Sigmoid colon (tissue), 7 donors: Measurements from ENCODE around the gene SMARCA2. TPM values are rescaled to one million over a fixed set of nuclear protein-coding genes. Genes with fewer than 3 reads are reported as not detected.
A peak's percentile ranks its signal among the peaks of the same experiment; 100 is the strongest.

Experiments
- DNase-seq: peaks from one replicate; pipeline ENCODE4 v3.0.0-alpha.2; 2019
- H3K27ac ChIP-seq, 4 donors: fragments of 200-600 bp; sonication (generic); one replicate each; pipeline ENCODE4 v1.5.1; 2016 to 2019; ENCODE audit warnings: mild to moderate bottlenecking in 1 of 4
- H3K27me3 ChIP-seq, 3 donors: fragments of 200-600 bp; sonication (generic); one replicate each; pipeline ENCODE4 v1.5.1; 2019; ENCODE audit warnings: mild to moderate bottlenecking in 1 of 3
- H3K36me3 ChIP-seq, 4 donors: fragments of 200-600 bp; sonication (generic); one replicate each; pipeline ENCODE4 v1.5.1; 2016 to 2019
- H3K4me1 ChIP-seq, 4 donors: fragments of 200-600 bp; sonication (generic); one replicate each; pipeline ENCODE4 v1.5.1; 2017 to 2019
- H3K4me3 ChIP-seq, 4 donors: fragments of 200-600 bp; sonication (generic); one replicate each; pipeline ENCODE4 v1.5.1; 2017 to 2019; ENCODE audit warnings: mild to moderate bottlenecking in 2 of 4, moderate library complexity in 1 of 4
- H3K9me3 ChIP-seq, 4 donors: fragments of 200-600 bp in 3 of 4; sonication (generic) in 3 of 4; one replicate each; pipeline versions ENCODE4 v1.5.1 to v1.6.1; 2013 to 2019
- EP300 ChIP-seq, 4 donors: sonication (generic); formaldehyde crosslinking; IDR thresholded peaks; one replicate each; pipeline ENCODE4 v1.6.1; 2017; ENCODE audit warnings: antibody characterized with exemption in 4 of 4
- POLR2A ChIP-seq, 2 donors: fragments of 450-650 bp; IDR thresholded peaks; one replicate each; pipeline ENCODE4 v1.6.1; 2016; ENCODE audit warnings: antibody characterized with exemption in 2 of 2, mild to moderate bottlenecking in 2 of 2, moderate library complexity in 2 of 2
- POLR2AphosphoS5 ChIP-seq, 4 donors: sonication (generic); formaldehyde crosslinking; IDR thresholded peaks; one replicate each; pipeline ENCODE4 v1.6.1; 2017; ENCODE audit warnings: antibody characterized with exemption in 4 of 4
- WGBS, 2 donors: extraction: QIAGEN DNeasy Blood & Tissue Kit; methylation state at CpG; one replicate each; pipeline ENCODE4 v1.1.7; 2013; 5-methylcytosine and 5-hydroxymethylcytosine counted together
- intact Hi-C: fragments of 100-400 bp; cut with DNase I; formaldehyde crosslinking; loops from one replicate; pipeline ENCODE4 v1.15.1; 2023
- polyA plus RNA-seq, 3 donors: library from polyadenylated mRNA; stranded (reverse); fragments of 200-250 nt; gene quantifications; one replicate each; pipeline ENCODE4 v1.2.3, GENCODE V29; 2013
- total RNA-seq, 4 donors: library from RNA; depleted of rRNA; stranded (reverse); fragments of >200 nt; gene quantifications; one replicate each; pipeline ENCODE4 v1.1.0, GENCODE V29; 2016
- TF ChIP-seq, protein P1 (sequence below), 4 experiments: fragments of 450-650 bp in 3 of 4; fragments of 200-600 bp in 1 of 4; IDR thresholded peaks; one replicate each; pipeline ENCODE4 v1.5.1; 2016 to 2019; ENCODE audit warnings: antibody characterized with exemption in 4 of 4, mild to moderate bottlenecking in 3 of 4, moderate library complexity in 2 of 4
- donor health status: healthy with polysubstance abuse.
- donor health status: Bipolar disorder and iron deficiency.
- donor health status: healthy.

SMARCA2 gene
- total and polyA plus RNA-seq, 7 donors, result 32.1 to 209 (median 75.0) TPM

DNA sequence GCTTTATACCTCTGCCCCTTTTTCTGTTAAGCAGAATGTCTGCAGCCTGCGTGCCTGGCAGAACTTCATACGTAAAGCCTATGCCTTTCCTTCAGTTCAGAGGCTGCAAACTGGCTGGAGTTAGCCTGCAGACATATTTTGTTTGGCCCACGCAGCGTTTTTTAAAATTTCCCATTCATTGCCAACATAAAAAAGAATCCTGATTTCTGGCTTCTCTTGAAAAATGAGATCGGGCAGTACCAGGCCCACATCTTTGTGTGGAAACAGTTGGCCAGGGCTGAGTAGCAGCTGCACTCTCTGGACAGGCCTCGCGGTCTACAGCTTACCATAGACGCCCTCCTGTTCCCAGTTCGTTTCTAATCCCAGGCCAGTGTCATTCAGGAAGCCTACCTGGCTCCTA lies 104.4 kb downstream of the SMARCA2 start:
- Histone ChIP-seq H3K4me3 (no peak overlapping the region), H3K36me3 (peaks cover 0 to 85% (median 10%) of the 10 kb centered on the region in 4 donors), H3K27ac (no peak overlapping the region), H3K9me3 (no peaks in the 10 kb centered on the region), H3K27me3 (no peaks in the 10 kb centered on the region), H3K4me1 (peaks cover 0 to 22% (median 10%) of the 10 kb centered on the region in 4 donors)
- intact Hi-C loops, result no loop called here
- DNase-seq, result no peak
- TF ChIP-seq, protein P1, sequence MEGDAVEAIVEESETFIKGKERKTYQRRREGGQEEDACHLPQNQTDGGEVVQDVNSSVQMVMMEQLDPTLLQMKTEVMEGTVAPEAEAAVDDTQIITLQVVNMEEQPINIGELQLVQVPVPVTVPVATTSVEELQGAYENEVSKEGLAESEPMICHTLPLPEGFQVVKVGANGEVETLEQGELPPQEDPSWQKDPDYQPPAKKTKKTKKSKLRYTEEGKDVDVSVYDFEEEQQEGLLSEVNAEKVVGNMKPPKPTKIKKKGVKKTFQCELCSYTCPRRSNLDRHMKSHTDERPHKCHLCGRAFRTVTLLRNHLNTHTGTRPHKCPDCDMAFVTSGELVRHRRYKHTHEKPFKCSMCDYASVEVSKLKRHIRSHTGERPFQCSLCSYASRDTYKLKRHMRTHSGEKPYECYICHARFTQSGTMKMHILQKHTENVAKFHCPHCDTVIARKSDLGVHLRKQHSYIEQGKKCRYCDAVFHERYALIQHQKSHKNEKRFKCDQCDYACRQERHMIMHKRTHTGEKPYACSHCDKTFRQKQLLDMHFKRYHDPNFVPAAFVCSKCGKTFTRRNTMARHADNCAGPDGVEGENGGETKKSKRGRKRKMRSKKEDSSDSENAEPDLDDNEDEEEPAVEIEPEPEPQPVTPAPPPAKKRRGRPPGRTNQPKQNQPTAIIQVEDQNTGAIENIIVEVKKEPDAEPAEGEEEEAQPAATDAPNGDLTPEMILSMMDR (IDR thresholded peaks at IDR 0.05), result no peak
- TF ChIP-seq EP300 (IDR thresholded peaks at IDR 0.05), result no peak
- TF ChIP-seq POLR2AphosphoS5 (IDR thresholded peaks at IDR 0.05), result no peak
- no peak for TF ChIP-seq POLR2A (IDR thresholded peaks at IDR 0.05)
- WGBS, 2 donors, result 94 to 97% methylated on average over 9 of the region's 9 CpGs

DNA sequence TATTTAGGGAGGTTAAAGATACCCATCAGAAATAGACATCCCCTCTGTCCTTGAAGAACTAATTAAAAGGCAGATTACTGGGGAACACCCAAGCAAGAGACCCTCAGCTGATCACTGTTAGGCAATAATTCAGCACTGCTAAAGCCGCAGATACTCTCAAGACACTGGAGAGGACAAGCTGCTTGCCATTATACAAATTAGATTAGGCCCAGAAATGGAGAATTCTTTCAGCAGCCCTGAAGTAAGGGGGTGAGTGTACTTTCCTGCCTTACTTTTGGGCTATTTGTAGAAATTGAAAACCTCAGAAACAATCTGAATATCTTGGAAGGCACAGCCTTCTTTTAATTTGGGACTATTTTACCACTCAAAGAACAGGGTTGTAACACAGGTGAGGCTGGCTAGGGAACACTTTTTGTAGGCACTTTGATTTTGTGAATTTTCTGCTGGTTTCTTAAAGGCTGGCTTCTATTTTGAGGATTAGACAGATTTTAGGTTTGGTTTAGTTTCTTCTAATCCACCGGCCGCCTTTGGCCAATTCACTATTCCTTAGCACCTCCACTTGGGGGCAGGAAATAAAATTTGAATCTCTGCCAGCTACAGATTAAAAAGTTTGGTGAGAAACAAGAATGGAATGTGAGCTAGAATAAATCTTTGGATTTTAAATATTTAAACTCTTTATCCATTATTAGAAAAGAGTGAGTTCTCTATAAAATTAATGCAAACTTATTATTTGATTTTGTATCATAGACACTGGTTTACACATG lies 106.0 kb downstream of the SMARCA2 start:
- H3K36me3 ChIP-seq, result peaks cover 0 to 76% (median 8%) of the 10 kb centered on the region in 4 donors
- H3K4me3 ChIP-seq, result no peak overlapping the region
- H3K27ac ChIP-seq, result peak overlapping the region in 2 of 4 donors; percentile 37 to 50
- intact Hi-C loops, result loop anchor here (10.0 kb wide), 1 partner anchor 694 kb away; no protein-coding TSS in a partner anchor
- no peaks in the 10 kb centered on the region for H3K9me3 ChIP-seq
- 84 to 88% methylated on average over 3 of the region's 3 CpGs for WGBS, 2 donors
- no peak for DNase-seq
- no peak for TF ChIP-seq EP300 (IDR thresholded peaks at IDR 0.05)
- TF ChIP-seq, protein P1 (IDR thresholded peaks at IDR 0.05), result no peak
- no peak for TF ChIP-seq POLR2AphosphoS5 (IDR thresholded peaks at IDR 0.05)
- TF ChIP-seq POLR2A (IDR thresholded peaks at IDR 0.05), result no peak
- H3K27me3 ChIP-seq, result no peaks in the 10 kb centered on the region
- peaks cover 0 to 33% (median 21%) of the 10 kb centered on the region in 4 donors for H3K4me1 ChIP-seq

DNA sequence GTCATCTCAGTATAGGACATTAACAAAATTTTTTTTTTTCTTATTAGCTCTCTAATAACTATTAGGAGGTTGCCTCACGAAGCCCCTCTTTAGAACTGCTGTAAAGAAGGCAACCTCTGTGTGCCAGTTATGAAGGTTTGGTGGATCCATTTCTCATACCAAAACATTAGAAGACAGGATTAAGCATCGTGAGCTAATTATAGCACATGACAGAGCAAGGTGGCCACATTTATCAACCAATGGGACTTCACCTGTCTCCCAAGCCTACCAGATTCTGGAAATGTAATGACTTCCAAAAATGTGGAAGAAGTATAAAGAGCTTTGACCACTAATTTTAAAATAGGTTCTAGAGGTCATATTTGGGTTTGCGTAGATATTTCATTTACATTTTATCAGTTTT lies 107.2 kb downstream of the SMARCA2 start:
- no peak for DNase-seq
- H3K27me3 ChIP-seq, result no peaks in the 10 kb centered on the region
- H3K36me3 ChIP-seq, result peaks cover 0 to 64% (median 6%) of the 10 kb centered on the region in 4 donors
- TF ChIP-seq, protein P1 (IDR thresholded peaks at IDR 0.05), result no peak
- TF ChIP-seq EP300 (IDR thresholded peaks at IDR 0.05), result no peak
- TF ChIP-seq POLR2AphosphoS5 (IDR thresholded peaks at IDR 0.05), result no peak
- no peak for TF ChIP-seq POLR2A (IDR thresholded peaks at IDR 0.05)
- H3K4me3 ChIP-seq, result no peak overlapping the region
- H3K27ac ChIP-seq, result no peak overlapping the region
- peaks cover 0 to 45% (median 33%) of the 10 kb centered on the region in 4 donors for H3K4me1 ChIP-seq
- 82 to 98% methylated on average over 3 of the region's 3 CpGs for WGBS, 2 donors
- intact Hi-C loops, result loop anchor here (10.0 kb wide), 1 partner anchor 693 kb away; no protein-coding TSS in a partner anchor
- H3K9me3 ChIP-seq, result no peaks in the 10 kb centered on the region

DNA sequence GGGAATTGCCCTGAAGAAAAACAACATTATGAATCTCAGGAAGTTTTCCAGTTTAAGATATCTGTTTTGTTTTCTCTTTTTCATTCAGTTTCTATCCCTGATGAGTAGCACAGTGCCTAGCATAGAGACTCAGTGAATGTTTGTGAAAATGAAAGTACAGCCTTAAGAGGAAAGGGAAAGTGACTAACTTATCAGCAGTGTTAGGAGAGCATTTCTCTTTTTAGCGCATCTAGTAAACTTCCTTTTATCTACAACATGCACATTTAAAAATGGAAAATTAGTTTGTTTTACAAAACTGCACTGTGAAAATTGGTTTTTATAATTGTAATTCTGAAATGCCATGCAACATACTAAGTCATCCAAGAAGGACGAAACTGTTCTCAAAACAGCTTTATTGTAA lies 110.8 kb downstream of the SMARCA2 start:
- peaks cover 0 to 70% (median 55%) of the 10 kb centered on the region in 4 donors for H3K4me1 ChIP-seq
- DNase-seq, result no peak
- peak overlapping the region; percentile 80 to 85 (median 83) for H3K27ac ChIP-seq
- no peaks in the 10 kb centered on the region for H3K9me3 ChIP-seq
- intact Hi-C loops, result loop anchor here (1.0 to 10.0 kb wide), 2 partner anchors 32 to 689 kb away; no protein-coding TSS in a partner anchor
- peaks cover 0 to 40% (median 0%) of the 10 kb centered on the region in 4 donors for H3K36me3 ChIP-seq
- peak overlapping the region in 3 of 4 donors; percentile 13 to 26 (median 19) for H3K4me3 ChIP-seq
- H3K27me3 ChIP-seq, result no peaks in the 10 kb centered on the region
- 41 to 72% methylated on average over 2 of the region's 2 CpGs for WGBS, 2 donors
- TF ChIP-seq, protein P1 (IDR thresholded peaks at IDR 0.05), result no peak
- TF ChIP-seq POLR2AphosphoS5 (IDR thresholded peaks at IDR 0.05) (no peak), EP300 (IDR thresholded peaks at IDR 0.05) (no peak), POLR2A (IDR thresholded peaks at IDR 0.05) (no peak)
